ENCODE results near the gene TOB1.

DNA sequence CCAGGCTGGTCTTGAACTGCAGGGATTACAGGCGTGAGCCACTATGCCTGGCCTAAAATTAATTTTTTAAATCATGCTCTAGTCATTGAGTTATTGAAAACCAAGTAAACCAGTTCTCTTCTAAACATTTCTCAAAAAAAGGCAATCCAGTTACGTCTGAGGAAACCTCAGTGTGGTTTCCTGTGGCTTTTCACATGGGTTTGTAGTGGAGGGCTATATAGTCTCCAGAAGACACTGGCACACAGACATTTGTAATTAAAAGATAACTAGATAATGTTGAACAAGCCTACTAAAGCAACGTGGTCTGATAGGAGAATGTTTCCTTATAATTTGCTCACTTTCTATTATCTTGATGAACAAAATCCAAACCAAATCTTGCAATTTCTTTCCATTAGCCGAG lies 5.2 kb upstream of the TOB1 start:
- TF ChIP-seq CTCF (IDR thresholded peaks at IDR 0.05) (no peak), POLR2AphosphoS5 (IDR thresholded peaks at IDR 0.05) (no peak), POLR2A (IDR thresholded peaks at IDR 0.05) (no peak), EP300 (IDR thresholded peaks at IDR 0.05) (no peak)
